Femur (tissue), 1 donor: ENCODE results near the gene ACVR2B.
A peak's percentile ranks its signal among the peaks of the same experiment; 100 is the strongest.

Experiments
- DNase-seq: peaks from one replicate; pipeline ENCODE4 v3.0.0-alpha.2; 2017

The ACVR2B gene

DNA sequence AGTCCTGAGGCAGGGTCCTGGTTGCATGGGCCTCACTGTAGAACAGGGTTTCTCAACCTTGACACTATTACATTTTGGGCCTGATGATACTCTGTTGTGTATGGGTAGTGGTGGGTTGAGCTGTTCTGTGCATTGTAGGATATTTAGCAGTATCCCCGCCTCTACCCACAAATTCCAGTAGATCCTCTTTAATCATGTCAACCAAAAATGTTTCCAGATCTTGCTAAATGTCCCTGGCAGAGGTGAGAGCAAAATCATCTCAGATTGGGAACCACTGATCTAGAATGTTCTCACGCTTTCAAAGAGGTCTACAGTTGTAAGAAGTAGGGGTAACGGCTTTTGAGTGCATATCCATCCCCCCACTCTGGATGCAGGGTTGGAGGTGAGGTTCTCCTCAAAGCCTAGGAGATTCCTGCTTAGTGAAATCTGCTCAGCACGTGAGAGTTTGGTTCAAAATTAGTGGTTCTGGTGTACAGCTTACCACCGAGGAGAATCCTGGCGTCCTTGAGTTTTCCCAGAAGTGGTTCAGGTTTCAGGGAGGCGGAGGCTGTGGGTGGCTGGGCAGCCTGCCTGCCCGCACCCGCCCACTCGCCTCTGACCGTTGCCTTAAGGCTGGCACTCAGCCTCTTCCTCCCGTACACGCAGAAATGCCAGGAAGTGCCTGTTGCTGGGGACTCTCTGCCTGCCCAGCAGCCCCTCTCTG lies 5.3 kb downstream of the ACVR2B start:
- DNase-seq: peak; percentile 83

DNA sequence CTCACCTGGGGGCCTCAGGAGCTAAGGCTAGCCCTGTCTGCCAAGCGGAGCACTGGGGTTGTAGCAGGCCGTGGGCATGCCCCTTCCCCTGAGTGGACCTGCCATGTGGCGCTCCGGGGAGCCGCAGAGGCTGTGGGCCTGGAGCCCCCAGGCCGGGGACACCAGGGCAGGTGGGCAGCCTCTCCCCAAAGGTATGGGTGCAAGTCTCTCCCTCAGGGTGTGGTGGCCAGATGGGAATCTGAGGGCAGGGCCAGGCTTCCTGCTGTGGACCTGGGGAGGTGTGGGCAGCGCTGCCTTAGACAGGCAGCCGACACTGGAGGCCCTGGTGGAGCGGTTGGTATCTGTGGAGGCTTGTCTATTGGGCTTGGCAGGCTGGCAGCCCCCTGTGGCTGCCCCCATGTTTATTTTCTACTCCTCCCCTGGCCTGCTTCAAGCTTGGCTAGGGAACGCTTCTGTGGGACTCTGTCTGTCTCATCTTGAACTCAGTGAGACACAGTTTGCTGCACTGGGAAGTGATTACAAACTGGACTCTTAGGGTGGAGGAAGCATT lies 5.9 kb downstream of the ACVR2B start:
- no peak for DNase-seq

DNA sequence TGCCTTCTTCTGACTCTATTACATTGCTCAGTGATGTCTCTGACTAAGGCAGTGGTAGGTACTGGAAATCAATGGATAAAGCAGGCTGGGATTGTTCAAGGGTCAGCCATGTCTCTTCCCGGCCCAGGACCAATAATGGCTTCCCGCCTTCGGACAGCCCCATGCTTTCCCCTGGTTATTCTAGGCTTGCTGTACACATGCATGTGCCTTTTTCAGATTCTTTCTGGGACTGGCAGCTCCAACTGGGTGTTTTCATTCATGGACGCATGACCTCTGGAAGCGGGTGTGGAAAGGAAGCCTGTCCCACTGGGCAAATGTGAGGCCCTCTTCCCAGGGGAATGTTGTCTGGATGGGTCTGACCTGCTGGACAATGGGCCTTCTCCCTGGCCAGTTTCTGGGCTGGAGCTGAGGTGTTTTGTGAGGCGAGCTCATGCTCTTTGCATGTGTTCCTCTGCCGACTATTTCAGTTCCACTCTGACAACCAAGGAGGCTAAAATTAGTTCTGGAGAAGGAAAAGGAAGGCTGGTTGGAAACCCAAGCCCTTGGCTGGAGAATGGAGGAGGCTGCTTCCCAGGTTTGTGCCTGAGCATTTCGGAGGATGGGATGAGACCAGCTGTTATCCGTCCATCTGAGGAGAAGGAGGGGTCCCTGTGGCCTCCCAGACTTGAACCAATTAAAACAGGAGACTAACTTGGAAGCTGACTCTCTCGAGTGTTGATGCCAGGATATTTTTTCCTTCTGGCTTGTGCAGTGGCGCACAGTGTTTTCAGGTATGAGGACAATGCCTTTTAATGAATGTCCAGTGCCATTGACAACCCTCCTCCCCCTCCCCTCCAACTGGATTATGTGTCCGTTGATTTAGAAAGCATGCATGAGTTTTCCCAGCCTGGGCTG lies 6.9 kb downstream of the ACVR2B start:
- DNase-seq: peak; percentile 78

DNA sequence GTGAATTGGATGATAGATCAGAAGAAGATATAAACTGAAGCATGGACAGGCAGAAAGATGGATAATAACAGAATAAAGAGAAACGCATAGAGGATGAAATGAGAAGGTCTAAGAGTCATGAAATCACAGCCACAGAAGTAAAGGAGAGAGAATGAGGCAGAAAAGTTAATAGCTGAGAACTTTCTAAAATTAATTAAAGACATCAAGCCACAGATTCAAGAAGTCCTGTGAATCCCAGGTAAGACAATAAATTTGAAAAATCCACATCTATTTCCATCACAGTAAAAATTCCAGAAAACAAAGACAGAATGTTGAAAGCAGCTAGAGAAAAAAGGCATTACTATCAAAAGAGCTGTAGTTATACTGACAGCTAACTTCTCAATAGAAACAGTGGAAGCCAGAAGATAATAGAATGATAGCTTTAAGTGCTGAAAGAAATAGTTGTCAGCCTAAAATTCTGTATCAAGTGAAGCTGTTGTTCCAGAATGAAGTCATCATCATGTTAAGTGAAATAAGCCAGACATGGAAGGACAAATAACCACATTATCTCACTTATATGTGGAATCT lies 12.0 kb downstream of the ACVR2B start:
- no peak for DNase-seq

DNA sequence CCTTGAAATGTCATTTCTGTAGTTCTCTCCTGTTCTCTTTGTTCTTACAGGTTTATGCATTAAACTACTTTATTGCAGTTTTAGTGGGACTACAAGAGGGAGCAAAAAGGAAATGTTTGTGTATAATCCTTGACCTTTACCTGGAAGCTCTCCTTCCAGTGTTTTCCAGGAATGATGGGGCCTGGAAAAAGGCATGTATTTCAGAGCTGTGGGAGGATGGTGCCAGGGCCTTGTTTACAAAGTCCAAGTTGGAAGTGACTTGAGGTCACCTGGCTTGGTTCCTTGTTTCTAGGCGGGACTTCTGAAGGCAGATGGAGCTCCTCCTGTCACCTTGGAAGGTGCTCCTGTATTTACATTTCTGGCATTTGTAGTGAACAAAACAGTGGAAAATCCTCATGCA lies 15.1 kb downstream of the ACVR2B start:
- no peak for DNase-seq

DNA sequence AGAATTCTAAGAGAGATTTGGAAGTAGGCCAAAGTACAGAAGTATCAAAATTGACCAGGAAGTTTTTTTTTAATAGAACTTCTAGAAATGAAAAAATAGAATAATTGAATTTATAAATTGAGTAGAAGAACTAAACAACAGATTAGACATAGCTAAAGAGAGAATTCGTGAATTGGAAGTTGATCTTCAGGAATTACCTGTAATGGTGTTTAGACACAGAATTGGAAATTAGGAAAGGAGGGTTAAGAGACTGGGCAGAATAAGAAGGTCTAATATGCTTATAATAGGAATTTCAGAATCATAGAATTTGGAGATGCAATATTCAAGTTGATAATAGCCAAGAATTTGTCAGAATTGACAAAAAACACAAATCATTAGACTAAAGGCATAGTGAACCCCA lies 16.2 kb downstream of the ACVR2B start:
- DNase-seq: no peak

DNA sequence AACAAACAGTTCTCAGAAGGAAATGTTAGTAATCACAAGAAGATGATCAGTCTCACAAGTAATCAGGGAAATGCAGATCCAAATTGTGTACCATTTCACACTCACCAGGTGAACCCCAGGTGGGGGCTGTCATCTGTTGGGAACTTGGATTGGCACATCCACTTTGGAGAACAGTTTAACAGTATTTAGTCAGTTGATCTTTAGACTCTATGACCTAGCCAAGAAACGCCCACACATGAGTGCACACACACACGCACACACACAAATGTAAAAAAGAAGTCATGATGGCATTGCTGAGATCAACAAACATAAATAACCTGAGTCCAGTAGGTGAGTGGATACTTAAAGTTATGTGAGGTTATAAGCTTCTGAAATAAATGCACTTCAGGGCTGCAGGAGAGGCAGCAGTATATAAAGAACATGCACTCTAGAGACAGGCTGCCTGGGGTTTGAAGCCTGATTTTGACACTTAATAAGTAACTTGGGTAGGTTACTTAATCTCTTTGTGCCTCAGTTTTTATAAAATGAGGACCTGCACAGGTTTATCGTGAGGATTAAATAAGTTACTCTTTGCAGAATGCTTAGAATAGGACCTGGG lies 17.7 kb downstream of the ACVR2B start:
- DNase-seq: no peak

DNA sequence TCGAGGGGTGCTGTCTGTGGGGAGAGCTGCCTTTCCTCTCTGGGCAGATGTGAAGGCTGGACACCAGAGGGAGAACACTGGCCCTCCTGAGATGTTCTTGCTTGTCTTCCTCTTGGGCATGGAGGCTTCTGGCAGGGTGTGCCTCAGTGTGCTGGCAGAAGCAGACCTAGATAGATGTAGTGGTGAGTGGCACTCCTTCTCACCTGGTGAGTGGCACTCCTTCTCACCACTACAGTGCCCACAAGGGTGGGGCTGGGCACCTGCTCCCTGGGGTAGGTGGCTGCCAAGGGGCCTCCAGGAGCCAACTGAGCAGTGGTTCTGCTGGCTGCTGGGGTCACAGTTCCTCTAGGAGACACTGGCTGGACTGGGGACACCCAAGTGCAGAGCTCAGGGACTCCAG lies 18.7 kb downstream of the ACVR2B start:
- no peak for DNase-seq

DNA sequence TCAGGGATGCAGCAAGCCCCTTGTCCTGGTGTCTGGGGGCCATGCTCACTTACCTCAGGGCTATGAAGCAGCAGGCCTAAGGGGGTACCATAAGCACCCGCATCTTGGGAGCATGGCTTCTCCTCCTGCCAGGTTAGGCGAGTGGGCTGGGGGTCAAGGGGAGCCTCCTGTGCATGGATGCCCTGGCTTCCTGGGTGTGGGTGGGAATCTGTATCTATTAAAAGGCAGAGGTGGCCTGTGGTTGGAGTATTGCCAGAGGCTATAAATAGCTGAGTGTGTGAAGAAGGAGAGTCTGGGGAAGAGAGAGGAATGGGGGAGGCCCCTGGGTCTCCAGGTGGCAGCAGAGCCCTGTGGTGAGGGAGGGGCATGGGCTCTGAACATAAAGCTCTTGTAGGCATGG lies 19.5 kb downstream of the ACVR2B start:
- no peak for DNase-seq

DNA sequence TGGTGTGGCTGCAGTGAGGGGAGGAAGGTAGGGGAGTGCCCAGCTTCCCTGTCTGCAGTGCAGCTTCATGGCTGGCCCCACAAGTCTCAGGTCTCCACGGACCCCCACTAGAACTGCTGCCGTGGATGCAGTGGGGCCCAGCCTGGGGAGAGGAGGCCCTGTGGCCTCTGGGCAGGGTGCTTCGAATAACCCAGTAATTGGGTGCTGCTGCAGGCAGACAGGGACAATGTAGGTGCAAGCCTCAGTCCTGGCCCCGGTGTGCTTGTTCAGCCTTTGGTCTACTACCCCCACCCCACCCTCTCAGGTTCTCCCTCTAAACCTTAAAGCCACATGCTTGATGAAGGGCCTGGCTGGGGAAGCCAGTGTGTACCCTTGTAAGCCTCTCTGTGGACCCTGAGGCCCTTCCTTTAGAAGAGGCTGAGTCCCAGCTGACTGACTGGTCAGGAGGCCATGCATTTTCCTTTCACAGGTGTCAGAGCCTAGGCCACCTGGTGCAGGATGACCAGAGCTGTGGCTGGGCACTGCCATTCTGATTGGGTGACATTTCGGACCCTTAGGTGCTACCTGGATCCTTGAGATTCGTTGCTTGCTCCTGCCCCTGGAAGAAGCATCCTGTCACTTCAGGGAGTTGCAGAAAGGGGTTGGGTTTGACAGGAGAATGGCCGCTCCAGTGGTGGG lies 21.4 kb downstream of the ACVR2B start:
- no peak for DNase-seq

DNA sequence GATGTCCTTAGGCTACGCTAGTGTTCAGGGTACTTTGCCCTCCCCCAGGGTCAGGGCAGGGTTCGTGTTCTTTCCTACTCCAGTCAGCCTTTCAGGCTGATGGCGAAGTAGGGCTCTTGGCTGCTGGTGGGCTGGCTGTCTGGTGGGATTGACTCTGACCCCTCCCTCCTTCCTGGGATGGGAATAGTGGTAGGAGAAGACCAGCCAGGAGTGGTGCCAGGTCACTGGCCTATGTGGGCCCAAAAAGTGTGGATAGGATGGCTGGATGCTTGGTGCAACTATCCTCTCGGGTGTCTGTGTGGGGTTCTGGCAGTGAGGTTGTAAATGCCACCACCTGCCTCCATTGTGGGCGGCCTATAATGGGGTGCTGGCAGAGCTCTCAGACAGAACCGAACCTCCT lies 22.0 kb downstream of the ACVR2B start:
- DNase-seq: no peak

DNA sequence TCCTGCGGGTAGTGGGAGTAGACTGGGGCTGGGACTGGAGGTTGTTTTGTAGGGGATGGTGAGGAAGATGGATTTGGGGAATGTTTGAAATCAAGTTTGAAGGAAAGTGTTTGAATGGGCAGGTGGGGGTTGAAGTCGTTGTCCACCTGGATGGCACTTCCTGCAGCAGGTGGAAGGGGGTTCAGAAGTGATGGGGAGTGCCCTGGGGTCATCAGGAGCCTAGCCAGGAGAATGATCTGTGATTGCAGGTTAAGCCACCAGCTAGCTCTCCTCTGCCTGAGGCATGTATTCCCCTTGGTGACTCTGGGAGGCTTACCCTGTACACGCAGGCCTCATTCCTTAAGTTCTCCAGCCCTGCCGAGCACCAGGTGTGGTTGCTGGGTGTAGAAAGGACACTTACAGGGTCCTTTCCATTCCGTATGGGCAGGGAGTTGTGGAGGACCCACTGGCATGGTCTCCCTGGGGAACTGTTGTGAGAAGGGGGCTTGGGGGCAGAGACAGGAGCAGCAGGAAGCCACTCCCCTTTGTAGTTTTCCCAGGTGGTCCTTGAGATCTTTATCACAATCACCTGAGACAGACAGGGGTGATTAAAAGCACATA lies 22.6 kb downstream of the ACVR2B start:
- no peak for DNase-seq

DNA sequence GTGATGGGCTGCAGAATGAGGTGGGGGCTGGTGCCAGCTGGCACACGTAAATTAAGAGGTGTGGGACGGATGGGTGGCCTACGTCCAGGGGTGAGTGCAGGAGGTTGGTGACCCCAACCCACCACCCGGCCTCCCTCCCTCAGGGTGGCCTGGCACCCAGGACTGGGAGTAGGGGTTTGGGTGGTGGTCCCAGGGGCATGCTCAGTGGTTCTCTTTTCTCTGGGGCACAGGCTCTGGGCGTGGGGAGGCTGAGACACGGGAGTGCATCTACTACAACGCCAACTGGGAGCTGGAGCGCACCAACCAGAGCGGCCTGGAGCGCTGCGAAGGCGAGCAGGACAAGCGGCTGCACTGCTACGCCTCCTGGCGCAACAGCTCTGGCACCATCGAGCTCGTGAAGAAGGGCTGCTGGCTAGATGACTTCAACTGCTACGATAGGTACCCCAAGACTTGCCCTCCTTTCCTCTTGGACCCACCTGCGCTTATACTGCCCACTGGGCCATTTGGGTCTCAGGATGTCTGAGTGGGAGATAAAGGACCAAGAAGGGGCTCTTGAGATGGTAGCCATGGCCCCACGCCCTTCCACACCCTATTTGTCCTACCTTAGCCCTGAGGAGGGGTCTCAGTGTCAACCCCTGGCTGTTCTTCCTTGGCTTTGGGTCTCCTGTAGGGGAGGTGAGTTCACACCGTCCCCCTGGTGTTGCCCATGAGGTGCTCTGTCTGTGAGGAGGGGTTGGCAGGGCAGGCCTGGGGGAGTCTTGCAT lies 23.5 kb downstream of the ACVR2B start:
- DNase-seq: no peak

DNA sequence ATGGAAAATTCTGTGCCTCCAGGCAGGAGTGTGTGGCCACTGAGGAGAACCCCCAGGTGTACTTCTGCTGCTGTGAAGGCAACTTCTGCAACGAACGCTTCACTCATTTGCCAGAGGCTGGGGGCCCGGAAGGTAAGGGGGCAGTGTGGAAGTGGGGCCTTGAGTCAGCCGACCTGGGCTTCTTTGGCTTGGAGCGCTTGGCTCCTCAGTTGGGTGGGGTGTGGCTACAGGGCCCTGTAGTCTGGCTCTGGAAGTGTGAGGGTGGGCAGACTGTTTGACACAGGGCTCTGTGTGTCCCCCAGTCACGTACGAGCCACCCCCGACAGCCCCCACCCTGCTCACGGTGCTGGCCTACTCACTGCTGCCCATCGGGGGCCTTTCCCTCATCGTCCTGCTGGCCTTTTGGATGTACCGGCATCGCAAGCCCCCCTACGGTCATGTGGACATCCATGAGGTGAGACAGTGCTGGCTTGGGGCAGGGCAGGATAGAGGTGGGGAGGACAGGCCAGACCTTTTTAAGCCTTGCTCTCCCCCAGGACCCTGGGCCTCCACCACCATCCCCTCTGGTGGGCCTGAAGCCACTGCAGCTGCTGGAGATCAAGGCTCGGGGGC lies 24.3 kb downstream of the ACVR2B start:
- DNase-seq: no peak

DNA sequence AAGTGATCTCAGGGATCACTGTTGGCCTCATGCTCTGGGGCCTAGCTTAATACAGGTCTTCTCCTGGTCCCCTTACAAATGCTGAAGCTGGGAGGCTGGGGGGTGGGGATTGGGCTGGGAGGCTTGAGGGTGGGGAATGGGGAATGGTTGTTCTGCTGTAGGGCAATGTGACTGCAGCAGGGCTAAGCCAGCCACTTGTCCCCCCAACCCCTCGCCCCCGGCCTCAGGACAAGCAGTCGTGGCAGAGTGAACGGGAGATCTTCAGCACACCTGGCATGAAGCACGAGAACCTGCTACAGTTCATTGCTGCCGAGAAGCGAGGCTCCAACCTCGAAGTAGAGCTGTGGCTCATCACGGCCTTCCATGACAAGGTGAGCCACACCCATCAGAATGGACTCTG lies 25.2 kb downstream of the ACVR2B start:
- no peak for DNase-seq

DNA sequence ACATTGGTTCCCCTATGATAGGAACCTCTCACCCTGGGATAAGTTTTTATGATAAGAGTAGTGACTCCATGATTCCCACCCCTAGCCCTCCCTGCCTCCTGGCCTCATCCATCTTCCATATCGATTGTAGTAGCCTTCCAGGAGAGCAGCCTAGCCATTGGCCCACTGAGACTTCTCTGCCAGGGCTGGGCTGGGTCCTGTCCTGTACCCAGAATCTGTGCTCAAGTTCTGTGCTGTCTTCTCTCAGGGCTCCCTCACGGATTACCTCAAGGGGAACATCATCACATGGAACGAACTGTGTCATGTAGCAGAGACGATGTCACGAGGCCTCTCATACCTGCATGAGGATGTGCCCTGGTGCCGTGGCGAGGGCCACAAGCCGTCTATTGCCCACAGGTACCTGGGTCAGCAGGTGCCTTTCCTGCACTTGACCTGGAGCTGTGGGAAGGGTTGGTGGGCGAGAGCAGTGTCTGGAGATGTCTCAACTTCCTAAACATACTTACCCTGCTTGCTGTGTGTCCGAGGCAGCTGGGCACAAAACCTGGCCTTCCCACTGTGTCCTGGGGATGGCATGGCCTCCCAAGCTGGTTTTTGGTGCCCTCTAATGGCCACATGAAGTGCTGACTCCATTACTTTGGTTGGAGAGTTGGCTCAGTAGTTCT lies 25.9 kb downstream of the ACVR2B start:
- peak; percentile 72 for DNase-seq

DNA sequence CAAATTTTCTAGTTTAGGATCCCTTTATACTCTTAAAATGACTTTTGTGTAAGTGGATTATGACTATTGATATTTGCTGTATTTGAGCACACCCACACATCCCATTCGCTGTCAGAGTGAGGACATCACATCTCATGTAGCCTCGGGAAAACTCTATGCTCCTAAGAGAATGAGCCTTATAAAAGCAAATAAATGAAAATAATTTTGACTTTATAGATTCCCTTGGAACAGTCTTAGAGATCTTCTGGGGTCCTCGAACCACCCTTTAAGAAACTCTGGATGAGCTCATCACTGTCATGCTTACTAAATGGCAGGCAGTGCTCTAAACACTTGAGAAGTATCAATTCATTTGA lies 26.4 kb downstream of the ACVR2B start:
- DNase-seq: no peak

DNA sequence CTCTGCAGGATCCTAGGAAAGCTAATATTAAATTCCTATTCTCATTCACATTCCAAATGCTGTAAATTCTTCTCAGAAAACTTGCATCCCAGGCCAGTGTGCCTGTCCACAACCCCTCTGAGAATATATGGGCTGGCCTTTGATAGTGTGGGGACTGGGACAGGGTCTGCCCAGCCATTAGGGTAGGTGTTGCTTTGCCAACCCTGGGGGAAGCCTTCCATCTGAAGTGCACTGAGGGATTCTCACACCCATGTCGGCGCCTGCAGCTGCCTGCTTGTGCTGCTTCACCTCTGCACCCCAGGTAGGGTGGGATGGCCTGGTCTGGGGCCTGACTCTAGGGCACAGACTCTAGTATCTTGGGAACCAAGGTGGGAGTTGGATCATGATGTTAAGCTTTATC lies 27.2 kb downstream of the ACVR2B start:
- DNase-seq: no peak

DNA sequence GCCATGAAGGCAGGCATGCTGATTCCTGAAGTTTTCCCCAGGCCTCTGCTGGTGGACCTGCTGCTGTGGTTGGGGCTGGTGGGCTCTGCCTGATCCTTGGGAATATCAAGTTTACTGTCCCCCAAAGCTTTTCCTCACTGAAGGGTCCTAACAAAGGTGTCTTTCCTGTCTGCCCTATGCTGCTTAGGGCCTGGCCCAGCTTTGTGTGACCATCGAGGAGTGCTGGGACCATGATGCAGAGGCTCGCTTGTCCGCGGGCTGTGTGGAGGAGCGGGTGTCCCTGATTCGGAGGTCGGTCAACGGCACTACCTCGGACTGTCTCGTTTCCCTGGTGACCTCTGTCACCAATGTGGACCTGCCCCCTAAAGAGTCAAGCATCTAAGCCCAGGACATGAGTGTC lies 29.3 kb downstream of the ACVR2B start:
- DNase-seq: no peak

DNA sequence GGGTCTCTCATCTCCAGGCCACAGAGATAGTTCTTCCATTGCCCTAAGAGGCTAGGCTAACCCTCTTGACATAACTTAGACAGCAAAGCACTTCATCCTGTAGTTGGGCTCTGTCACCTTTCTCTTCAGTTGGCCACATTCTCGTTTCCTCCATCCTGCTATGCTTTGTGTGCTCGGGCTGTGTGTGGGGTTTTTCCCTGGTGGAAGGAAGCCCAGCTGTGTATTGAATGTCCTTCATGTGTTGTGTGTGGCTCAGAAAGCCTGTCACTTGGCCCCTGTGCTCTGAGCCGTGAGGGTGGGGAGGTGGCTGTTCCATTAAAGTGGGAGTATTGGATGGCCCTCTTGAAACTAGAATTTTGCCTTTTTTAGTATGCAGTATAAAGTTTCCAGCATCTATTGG lies 33.6 kb downstream of the ACVR2B start:
- no peak for DNase-seq

DNA sequence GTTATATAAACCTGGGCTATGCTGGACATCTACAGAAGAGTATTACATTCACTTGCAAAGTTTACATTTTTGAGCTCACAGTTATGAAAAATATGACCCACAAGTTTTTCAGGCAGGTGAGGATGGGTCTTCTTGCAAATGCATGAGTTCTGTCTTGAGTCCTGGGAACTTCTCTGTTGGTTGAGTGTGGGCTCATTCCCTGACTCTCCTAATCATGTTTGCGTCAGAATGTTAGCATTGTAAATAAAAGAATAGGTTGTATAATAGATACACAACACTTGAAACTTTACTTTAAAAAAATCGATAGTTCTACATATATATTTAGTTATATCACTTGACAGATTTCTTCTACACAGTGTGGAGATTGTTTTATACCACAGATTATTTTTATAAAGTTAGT lies 35.3 kb downstream of the ACVR2B start:
- DNase-seq: no peak
